Esophagus squamous epithelium (tissue), 5 donors: ENCODE results near the gene DNAJA4. TPM values are rescaled to one million over a fixed set of nuclear protein-coding genes. Genes with fewer than 3 reads are reported as not detected.

Source experiments
- DNase-seq: peaks from one replicate; lab custom pipeline; 2025; lab: John Stamatoyannopoulos, UW
- H3K27ac ChIP-seq, 4 donors: fragments of 200-600 bp; sonication (generic); one replicate each; pipeline ENCODE4 v1.5.1; 2016 to 2019; ENCODE audit warnings: mild to moderate bottlenecking in 1 of 4
- H3K27me3 ChIP-seq, 4 donors: fragments of 200-600 bp; sonication (generic); 1 replicate in 3 of 4; 2 replicates in 1 of 4; pipeline versions ENCODE4 v1.5.1 to v1.6.0; 2017 to 2021; ENCODE audit warnings: antibody characterized with exemption in 1 of 4
- H3K36me3 ChIP-seq, 3 donors: fragments of 200-600 bp; sonication (generic); one replicate each; pipeline ENCODE4 v1.5.1; 2016 to 2019
- H3K4me1 ChIP-seq, 3 donors: fragments of 200-600 bp; sonication (generic); one replicate each; pipeline ENCODE4 v1.5.1; 2017 to 2019
- H3K4me3 ChIP-seq, 4 donors: fragments of 200-600 bp; sonication (generic); 1 replicate in 3 of 4; 2 replicates in 1 of 4; pipeline ENCODE4 v1.5.1; 2016 to 2019; ENCODE audit warnings: mild to moderate bottlenecking in 2 of 4, moderate library complexity in 1 of 4
- H3K9me3 ChIP-seq, 3 donors: fragments of 200-600 bp; sonication (generic); one replicate each; pipeline ENCODE4 v1.5.1; 2016 to 2019
- POLR2A ChIP-seq, 4 donors: fragments of 450-650 bp; IDR thresholded peaks; one replicate each; pipeline ENCODE4 v1.6.1; 2017; ENCODE audit warnings: antibody characterized with exemption in 4 of 4, mild to moderate bottlenecking in 4 of 4, moderate library complexity in 3 of 4
- WGBS, 2 donors: methylation state at CpG; one replicate each; pipeline ENCODE4 v1.1.5; 2018; 5-methylcytosine and 5-hydroxymethylcytosine counted together
- intact Hi-C: fragments of 100-400 bp; cut with DNase I; formaldehyde crosslinking; loops from one replicate; pipeline ENCODE4 v1.15.0; 2022
- total RNA-seq, 4 donors: library from RNA; depleted of rRNA; stranded (reverse); fragments of >200 nt; gene quantifications; one replicate each; pipeline ENCODE4 v1.1.0, GENCODE V29; 2016
- TF ChIP-seq, protein P1 (sequence below), 6 experiments: fragments of 450-650 bp in 4 of 6; fragments of 200-600 bp in 2 of 6; sonication (generic) in 2 of 6; IDR thresholded peaks; one replicate each; pipeline ENCODE4 v1.5.1; 2016 to 2019; ENCODE audit warnings: antibody characterized with exemption in 6 of 6, mild to moderate bottlenecking in 4 of 6, moderate library complexity in 4 of 6
- donor health status: DM: yes; HTN: yes; CAD: no.

DNAJA4 gene
- total RNA-seq, 4 donors from 2014 or later, result 7.9 to 24.0 (median 15.7) TPM

DNA sequence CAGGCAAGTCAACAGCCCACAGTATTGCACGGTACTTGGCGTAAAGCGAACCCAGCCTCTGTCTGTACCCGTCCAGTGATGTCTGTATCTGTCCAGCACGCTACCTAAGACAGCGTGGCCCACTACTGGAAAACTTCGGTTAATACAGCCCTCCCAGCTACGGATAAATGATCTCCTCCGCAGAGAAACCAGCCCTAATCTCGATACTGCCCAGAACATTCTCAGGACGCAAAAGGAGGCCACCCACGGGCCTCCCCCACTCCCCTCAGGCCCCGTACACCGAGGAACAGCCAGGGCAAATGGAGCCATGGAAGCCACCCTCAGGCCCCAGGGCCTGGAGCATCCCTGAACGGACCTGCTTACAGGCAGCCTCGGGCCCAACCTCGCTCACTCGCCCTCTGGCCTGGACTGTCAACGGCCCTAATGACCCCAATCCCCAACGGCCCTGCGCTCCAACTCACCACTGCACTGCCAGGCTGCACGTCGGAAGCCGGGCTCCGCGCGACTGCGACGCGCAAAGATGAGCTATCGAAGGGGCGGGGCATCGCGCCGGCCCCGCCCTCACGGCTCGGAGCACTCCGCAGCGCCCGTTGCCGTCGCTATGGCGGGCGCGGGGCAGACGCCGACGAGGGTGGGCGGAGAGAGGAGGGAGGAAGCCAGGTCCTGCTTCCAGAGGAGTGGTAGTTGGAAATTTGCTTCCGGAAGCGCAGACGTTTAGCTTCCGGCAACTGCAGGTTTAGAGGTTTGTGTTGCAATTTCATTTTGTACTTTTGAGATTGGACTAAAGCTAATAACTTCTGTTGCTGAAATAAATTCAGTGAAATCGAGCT, 35.0 kb downstream of the DNAJA4 start, which contains the start of gene SKIC8:
Gene SKIC8, minus strand, starts transcription at position 509 of the 830 bp plus-strand sequence. CDS start 3,923 bp downstream, outside the sequence.
- intact Hi-C loops, result no loop called here
- peak; percentile 50 for DNase-seq
- 0 to 1% methylated on average over 7 to 29 of the region's 55 CpGs for WGBS, 2 donors

DNA sequence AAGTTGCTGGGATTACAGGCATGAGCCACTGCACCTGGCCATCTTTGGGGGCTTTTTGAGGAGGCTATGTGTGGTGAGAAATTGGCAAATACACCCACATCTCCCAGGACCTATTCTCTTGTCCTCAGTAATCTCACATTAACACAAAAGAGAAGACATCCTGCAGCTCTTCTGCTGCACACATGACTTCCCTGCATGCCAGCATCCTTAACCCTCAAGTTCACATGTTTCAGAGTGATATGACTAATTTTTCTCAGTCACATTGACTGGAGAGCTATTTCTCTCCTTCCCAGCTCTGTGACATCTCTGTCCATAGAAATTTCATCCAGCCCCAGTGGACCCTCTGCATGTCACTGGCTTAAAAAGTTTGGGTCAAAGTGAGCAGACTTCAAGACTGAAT, 37.0 kb downstream of the DNAJA4 start:
- intact Hi-C loops, result no loop called here
- Histone ChIP-seq H3K4me1 (peaks cover 7 to 27% (median 10%) of the 10 kb centered on the region in 3 donors), H3K27me3 (peaks cover 0 to 31% (median 0%) of the 10 kb centered on the region in 4 donors), H3K9me3 (no peaks in the 10 kb centered on the region), H3K36me3 (no peaks in the 10 kb centered on the region), H3K4me3 (no peak overlapping the region), H3K27ac (no peak overlapping the region)
- no peak for DNase-seq
- TF ChIP-seq POLR2A (IDR thresholded peaks at IDR 0.05), result no peak
- TF ChIP-seq, protein P1, sequence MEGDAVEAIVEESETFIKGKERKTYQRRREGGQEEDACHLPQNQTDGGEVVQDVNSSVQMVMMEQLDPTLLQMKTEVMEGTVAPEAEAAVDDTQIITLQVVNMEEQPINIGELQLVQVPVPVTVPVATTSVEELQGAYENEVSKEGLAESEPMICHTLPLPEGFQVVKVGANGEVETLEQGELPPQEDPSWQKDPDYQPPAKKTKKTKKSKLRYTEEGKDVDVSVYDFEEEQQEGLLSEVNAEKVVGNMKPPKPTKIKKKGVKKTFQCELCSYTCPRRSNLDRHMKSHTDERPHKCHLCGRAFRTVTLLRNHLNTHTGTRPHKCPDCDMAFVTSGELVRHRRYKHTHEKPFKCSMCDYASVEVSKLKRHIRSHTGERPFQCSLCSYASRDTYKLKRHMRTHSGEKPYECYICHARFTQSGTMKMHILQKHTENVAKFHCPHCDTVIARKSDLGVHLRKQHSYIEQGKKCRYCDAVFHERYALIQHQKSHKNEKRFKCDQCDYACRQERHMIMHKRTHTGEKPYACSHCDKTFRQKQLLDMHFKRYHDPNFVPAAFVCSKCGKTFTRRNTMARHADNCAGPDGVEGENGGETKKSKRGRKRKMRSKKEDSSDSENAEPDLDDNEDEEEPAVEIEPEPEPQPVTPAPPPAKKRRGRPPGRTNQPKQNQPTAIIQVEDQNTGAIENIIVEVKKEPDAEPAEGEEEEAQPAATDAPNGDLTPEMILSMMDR (IDR thresholded peaks at IDR 0.05), result no peak

More for the DNA sequence above, 35.0 kb downstream of the DNAJA4 start, which contains the start of gene SKIC8:
- peaks cover 0 to 7% (median 0%) of the 10 kb centered on the region in 3 donors for H3K36me3 ChIP-seq
- H3K4me1 ChIP-seq, result peaks cover 7 to 27% (median 10%) of the 10 kb centered on the region in 3 donors
- TF ChIP-seq, protein P1 (IDR thresholded peaks at IDR 0.05), result peak in 1 of 6 experiments; percentile 27
- peak in 3 of 4 donors; percentile 43 to 86 (median 72) for TF ChIP-seq POLR2A (IDR thresholded peaks at IDR 0.05)
- H3K9me3 ChIP-seq, result no peaks in the 10 kb centered on the region
- peak within 1 kb of the TSS; percentile 82 to 88 (median 85) for H3K4me3 ChIP-seq
- H3K27me3 ChIP-seq, result peaks cover 0 to 18% (median 0%) of the 10 kb centered on the region in 4 donors
- H3K27ac ChIP-seq, result peak within 1 kb of the TSS; percentile 74 to 90 (median 83)

DNA sequence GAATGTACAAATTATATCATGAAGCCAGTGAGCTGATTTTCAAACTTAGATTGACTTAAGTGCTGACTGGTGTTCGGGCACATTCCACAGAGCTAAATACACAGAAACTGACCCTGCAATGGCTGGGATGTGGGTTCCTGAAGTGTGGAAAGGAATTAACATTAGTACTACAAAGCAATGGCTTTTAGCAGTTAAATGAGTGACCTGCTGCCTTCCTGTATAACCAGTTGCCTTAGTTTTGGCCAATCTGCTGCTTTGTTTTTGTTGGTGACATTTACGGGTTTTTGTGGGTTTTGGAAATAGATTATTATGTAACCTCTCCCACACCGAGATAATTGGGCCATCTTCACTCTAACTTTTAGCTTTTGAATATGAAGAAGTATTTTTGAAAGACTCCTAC, 37.5 kb downstream of the DNAJA4 start:
- Histone ChIP-seq H3K4me1 (peaks cover 7 to 27% (median 10%) of the 10 kb centered on the region in 3 donors), H3K27me3 (peaks cover 0 to 36% (median 0%) of the 10 kb centered on the region in 4 donors), H3K36me3 (no peaks in the 10 kb centered on the region), H3K4me3 (no peak overlapping the region), H3K9me3 (no peaks in the 10 kb centered on the region), H3K27ac (no peak overlapping the region)
- 24 to 45% methylated on average over 3 of the region's 3 CpGs for WGBS, 2 donors
- no peak for DNase-seq
- TF ChIP-seq, protein P1 (IDR thresholded peaks at IDR 0.05), result no peak
- no peak for TF ChIP-seq POLR2A (IDR thresholded peaks at IDR 0.05)
- intact Hi-C loops, result no loop called here

DNA sequence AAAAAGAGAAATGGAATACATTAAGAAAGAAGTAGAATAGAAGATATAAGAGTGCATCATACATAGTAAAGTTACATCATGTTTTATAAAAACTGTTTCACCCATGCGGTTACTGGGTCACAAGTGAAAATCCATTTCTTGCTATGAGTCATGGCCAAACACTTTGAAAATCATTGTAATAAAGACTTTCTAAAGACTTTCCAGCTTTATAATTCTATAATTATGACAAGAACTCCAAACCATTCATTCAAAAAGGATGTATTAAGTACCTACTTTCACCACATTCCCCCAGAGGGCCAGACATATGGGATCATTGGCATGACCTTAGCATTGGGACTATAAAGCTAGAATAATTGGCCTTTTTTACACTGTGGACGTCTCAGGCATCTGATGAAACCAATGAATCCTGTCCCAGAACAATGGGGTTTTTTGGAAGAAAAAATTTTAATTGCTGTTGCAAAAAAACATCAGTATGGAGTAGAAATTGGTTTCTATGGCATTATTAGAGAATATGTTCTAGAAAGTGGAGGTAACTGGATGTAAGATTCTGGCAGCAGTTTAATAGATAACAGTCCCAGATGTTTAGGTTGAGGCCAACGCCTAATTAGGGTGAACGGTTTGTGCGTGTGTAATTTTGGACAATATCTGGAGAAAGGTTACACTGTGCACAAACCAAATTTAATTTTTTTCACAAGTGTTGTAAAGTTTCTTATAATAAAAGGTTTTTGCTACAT, 38.4 kb downstream of the DNAJA4 start:
- H3K27ac ChIP-seq, result no peak overlapping the region
- intact Hi-C loops, result no loop called here

More for the DNA sequence above, 38.4 kb downstream of the DNAJA4 start:
- Histone ChIP-seq H3K4me3 (no peak overlapping the region), H3K27me3 (peaks cover 0 to 45% (median 0%) of the 10 kb centered on the region in 4 donors), H3K9me3 (no peaks in the 10 kb centered on the region), H3K4me1 (peaks cover 7 to 24% (median 10%) of the 10 kb centered on the region in 3 donors), H3K36me3 (no peaks in the 10 kb centered on the region)
- DNase-seq, result no peak
- 60 to 69% methylated on average over 5 of the region's 5 CpGs for WGBS, 2 donors
- TF ChIP-seq POLR2A (IDR thresholded peaks at IDR 0.05), result no peak
- TF ChIP-seq, protein P1 (IDR thresholded peaks at IDR 0.05), result no peak
